Fibroblast of lung (primary cell): ENCODE results near the gene RNF115. TPM values are rescaled to one million over a fixed set of nuclear protein-coding genes. Genes with fewer than 3 reads are reported as not detected.
A peak's percentile ranks its signal among the peaks of the same experiment; 100 is the strongest.
"Not testable (repeated sequence)": the region's sequence is repeated elsewhere in the genome, so short reads cannot be mapped to it uniquely, and the experiment has no call there.

ENCODE experiments used
- DNase-seq, 2 donors: peaks; one replicate each; pipeline versions ENCODE4 v3.0.0 to v3.0.0-alpha.2; 2010; ENCODE audit warnings: low read depth in 2 of 2
- H2AFZ ChIP-seq: 2 replicates; pipeline ENCODE4 v1.5.1; 2012; ENCODE audit warnings: low read length, control low read depth, inconsistent platforms
- H3K27ac ChIP-seq: 2 replicates; pipeline ENCODE4 v1.5.1; 2011; ENCODE audit warnings: low read length, control low read depth; ENCODE audit not compliant: insufficient read depth
- H3K27me3 ChIP-seq: 2 replicates; pipeline ENCODE4 v1.5.1; 2011; ENCODE audit warnings: mild to moderate bottlenecking, low read length; ENCODE audit not compliant: control insufficient read depth, insufficient read depth
- H3K36me3 ChIP-seq: 2 replicates; pipeline ENCODE4 v1.5.1; 2011; ENCODE audit warnings: low read length; ENCODE audit not compliant: control insufficient read depth, insufficient read depth
- H3K4me1 ChIP-seq: 2 replicates; pipeline ENCODE4 v1.5.1; 2011; ENCODE audit warnings: low read length; ENCODE audit not compliant: control insufficient read depth, insufficient read depth; ENCODE audit errors: extremely low read depth
- H3K4me2 ChIP-seq: 2 replicates; pipeline ENCODE4 v1.5.1; 2011; ENCODE audit warnings: low read length, control low read depth; ENCODE audit not compliant: insufficient read depth; ENCODE audit errors: extremely low read depth
- H3K4me3 ChIP-seq, 4 experiments: fragments of 200-600 bp in 1 of 4; sonication (generic) in 1 of 4; replicated peaks in 1 of 4; 2 replicates each; pipeline ENCODE4 v1.5.1; 2011 to 2016; ENCODE audit warnings: low read length in 4 of 4, low read depth in 3 of 4, mild to moderate bottlenecking in 3 of 4, control low read depth in 2 of 4, inconsistent platforms in 1 of 4, mixed read lengths in 1 of 4; ENCODE audit not compliant: insufficient read depth in 1 of 4; ENCODE audit errors: control extremely low read depth in 1 of 4
- H3K79me2 ChIP-seq: 2 replicates; pipeline ENCODE4 v1.5.1; 2012; ENCODE audit warnings: mild to moderate bottlenecking, low read length, inconsistent platforms; ENCODE audit not compliant: control insufficient read depth, insufficient read depth
- H3K9ac ChIP-seq: 2 replicates; pipeline ENCODE4 v1.5.1; 2011; ENCODE audit warnings: mild to moderate bottlenecking, low read length, control low read depth; ENCODE audit not compliant: insufficient read depth
- H3K9me3 ChIP-seq: 2 replicates; pipeline ENCODE4 v1.5.1; 2012; ENCODE audit warnings: low read depth, low read length; ENCODE audit not compliant: control insufficient read depth, insufficient read depth
- H4K20me1 ChIP-seq: 2 replicates; pipeline ENCODE4 v1.5.1; 2011; ENCODE audit warnings: low read length; ENCODE audit not compliant: control insufficient read depth, insufficient read depth; ENCODE audit errors: extremely low read depth
- EZH2 ChIP-seq: IDR thresholded peaks from 2 replicates; pipeline ENCODE4 v1.5.1; 2012; ENCODE audit warnings: low read length, control low read depth, mild to moderate bottlenecking; ENCODE audit errors: missing control alignments
- polyA plus RNA-seq, 2 donors: library from polyadenylated mRNA; depleted of rRNA in 1 of 2; stranded (reverse) in 1 of 2; unstranded in 1 of 2; fragments of >200 nt; gene quantifications; 2 replicates each; pipeline ENCODE4 v1.2.1, GENCODE V29; 2011 to 2012; ENCODE audit warnings: missing spikeins in 1 of 2
- total RNA-seq: library from RNA; depleted of rRNA; stranded (reverse); fragments of >200 nt; gene quantifications from 2 replicates; pipeline ENCODE4 v1.2.1, GENCODE V29; 2014
- TF ChIP-seq, protein P1 (sequence below), 2 donors: IDR thresholded peaks in 1 of 2; conservative IDR thresholded peaks in 1 of 2; 1 replicate in 1 of 2; 2 replicates in 1 of 2; pipeline ENCODE4 v1.5.1; 2011 to 2012; ENCODE audit warnings: low read length in 2 of 2, control low read depth in 1 of 2, inconsistent platforms in 1 of 2, low read depth in 1 of 2, mild to moderate bottlenecking in 1 of 2

The RNF115 gene
- total and polyA plus RNA-seq, 2 donors (not counting 1 experiment from before 2014, with no cell fraction given): 16.2 to 19.8 TPM

- peak overlapping the region; percentile 92 to 100 (median 98) for H3K4me3 ChIP-seq
- no peaks in the 10 kb centered on the region for H3K27me3 ChIP-seq
- peaks cover 30% of the 10 kb centered on the region for H3K79me2 ChIP-seq
- H3K27ac ChIP-seq: peak overlapping the region; percentile 93
- TF ChIP-seq EZH2: no peak
- TF ChIP-seq, protein P1, sequence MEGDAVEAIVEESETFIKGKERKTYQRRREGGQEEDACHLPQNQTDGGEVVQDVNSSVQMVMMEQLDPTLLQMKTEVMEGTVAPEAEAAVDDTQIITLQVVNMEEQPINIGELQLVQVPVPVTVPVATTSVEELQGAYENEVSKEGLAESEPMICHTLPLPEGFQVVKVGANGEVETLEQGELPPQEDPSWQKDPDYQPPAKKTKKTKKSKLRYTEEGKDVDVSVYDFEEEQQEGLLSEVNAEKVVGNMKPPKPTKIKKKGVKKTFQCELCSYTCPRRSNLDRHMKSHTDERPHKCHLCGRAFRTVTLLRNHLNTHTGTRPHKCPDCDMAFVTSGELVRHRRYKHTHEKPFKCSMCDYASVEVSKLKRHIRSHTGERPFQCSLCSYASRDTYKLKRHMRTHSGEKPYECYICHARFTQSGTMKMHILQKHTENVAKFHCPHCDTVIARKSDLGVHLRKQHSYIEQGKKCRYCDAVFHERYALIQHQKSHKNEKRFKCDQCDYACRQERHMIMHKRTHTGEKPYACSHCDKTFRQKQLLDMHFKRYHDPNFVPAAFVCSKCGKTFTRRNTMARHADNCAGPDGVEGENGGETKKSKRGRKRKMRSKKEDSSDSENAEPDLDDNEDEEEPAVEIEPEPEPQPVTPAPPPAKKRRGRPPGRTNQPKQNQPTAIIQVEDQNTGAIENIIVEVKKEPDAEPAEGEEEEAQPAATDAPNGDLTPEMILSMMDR (conservative IDR thresholded peaks at IDR 0.05 in 1 of 2, IDR thresholded peaks at IDR 0.05 in 1 of 2; ENCODE audit: low read depth in 1 of 2, low read length in 2 of 2): no peak
- H4K20me1 ChIP-seq: no peaks in the 10 kb centered on the region
- H3K4me1 ChIP-seq: no peaks in the 10 kb centered on the region
- peak overlapping the region; percentile 94 for H3K9ac ChIP-seq
- H3K4me2 ChIP-seq: peak overlapping the region; percentile 30
- H3K9me3 ChIP-seq: no peaks in the 10 kb centered on the region
- no peak for DNase-seq
- H2AFZ ChIP-seq: peak overlapping the region; percentile 90
- peaks cover 12% of the 10 kb centered on the region for H3K36me3 ChIP-seq
These were observed 576 bp upstream of the RNF115 start for GRCh38 chr1:145824499-145824842.

DNA sequence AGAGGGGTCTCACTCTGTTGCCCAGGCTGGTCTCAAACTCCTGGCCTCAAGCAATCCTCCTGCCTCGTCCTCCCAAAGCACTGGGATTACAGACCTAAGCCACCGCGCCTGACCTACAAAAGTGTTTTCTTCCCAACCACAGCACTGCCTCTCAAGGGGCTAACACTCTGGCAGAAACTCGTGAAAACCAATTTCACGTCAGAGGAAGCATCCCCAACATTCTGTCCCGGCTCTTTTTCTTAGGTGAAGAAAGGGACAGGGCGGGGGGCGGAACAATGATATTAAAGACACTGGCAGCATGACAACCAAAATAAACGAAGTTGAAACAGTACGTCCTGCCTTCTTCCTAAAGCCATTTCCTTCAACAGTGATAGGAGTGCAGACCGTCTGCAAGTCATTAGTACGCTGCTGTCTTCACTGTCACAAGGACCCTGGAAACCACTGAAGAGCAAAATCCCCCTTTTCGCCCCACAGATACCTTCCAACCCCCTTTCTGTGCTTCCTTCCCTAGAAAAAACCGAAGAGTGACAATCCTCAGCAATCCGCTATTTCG, 1.0 kb downstream of the RNF115 start:
- H2AFZ ChIP-seq, H3K4me1 ChIP-seq, H4K20me1 ChIP-seq, H3K9me3 ChIP-seq, H3K9ac ChIP-seq, H3K27me3 ChIP-seq, H3K36me3 ChIP-seq, H3K4me2 ChIP-seq, DNase-seq, H3K27ac ChIP-seq: not testable (repeated sequence)
- Histone ChIP-seq H3K79me2 (peaks cover 34% of the 10 kb centered on the region), H3K4me3 (peak overlapping the region in 3 of 4 experiments; percentile 17 to 48 (median 41))

DNA sequence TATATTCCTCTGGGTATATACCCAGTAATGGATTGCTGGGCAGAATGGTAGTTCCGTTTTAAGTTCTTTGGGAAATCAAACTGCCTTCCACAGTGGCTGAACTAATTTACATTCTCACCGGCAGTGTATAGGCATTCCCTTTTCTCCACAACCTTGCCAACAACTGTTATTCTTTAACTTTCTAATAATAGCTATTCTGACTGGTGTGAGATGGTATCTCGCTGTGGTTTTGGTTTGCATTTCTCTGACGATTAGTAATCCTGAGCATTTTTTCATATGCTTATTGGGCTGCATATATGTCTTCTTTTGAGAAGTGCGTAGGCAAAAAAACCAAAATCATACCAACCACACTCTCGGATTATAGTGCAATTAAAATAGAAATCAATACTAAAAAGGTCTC, 5.8 kb downstream of the RNF115 start:
- H3K9ac ChIP-seq, H3K27ac ChIP-seq, H2AFZ ChIP-seq, H3K79me2 ChIP-seq, H3K27me3 ChIP-seq, H3K4me2 ChIP-seq, H3K36me3 ChIP-seq, H3K4me1 ChIP-seq, H4K20me1 ChIP-seq, H3K4me3 ChIP-seq, H3K9me3 ChIP-seq: not testable (repeated sequence)
- DNase-seq: peak; percentile 69 to 81

DNA sequence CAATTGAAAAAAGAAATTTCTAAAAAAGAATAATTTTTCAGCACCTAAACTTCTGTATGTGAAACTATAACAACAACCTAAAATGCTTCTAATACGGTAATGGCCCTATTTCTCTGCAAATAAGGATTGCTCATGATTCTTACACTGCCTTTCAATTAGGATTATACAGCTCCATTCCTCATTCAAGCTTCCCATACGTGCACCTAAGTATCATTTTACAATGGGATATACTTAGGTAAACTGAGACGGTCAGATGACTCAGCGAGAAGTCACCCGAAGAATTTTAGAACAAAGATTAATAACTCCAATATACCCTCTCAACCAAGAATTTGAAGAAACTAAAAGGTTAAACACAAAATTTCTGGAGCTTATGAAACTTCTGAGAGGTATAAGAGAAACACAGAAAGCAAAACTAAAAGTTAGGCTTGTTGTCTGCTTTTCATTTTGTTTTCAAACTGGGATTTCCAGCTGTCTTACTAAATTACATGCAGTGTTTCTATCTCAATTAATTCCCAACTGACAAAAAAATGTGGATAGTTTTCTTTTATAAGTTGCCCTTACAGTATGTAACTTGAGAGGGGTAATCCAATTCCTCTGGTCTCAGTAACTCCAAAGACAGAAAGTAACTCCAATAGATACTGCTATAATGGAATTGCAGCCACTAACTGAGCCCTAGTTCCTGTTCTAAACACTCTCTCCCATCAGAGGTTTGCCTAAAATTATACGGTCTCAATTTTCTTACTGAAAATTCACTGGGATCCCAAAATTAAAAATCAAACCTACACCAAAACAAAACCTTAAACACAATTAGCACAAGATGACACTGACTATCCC, 10.7 kb downstream of the RNF115 start:
- H2AFZ ChIP-seq, H3K9ac ChIP-seq, H3K27me3 ChIP-seq, H3K36me3 ChIP-seq, H3K4me3 ChIP-seq, H3K4me2 ChIP-seq, DNase-seq, H3K9me3 ChIP-seq, H3K4me1 ChIP-seq, H3K27ac ChIP-seq, H4K20me1 ChIP-seq: not testable (repeated sequence)
- peaks cover 15% of the 10 kb centered on the region for H3K79me2 ChIP-seq
